GM19035 (cell line): ENCODE measurements around the gene LRRFIP2.

Experiments used
- ATAC-seq: cut with Tn5 transposase; IDR thresholded peaks from one replicate; pipeline ENCODE4 v1.9.1; 2021; ENCODE audit not compliant: unreplicated experiment

Gene LRRFIP2

DNA sequence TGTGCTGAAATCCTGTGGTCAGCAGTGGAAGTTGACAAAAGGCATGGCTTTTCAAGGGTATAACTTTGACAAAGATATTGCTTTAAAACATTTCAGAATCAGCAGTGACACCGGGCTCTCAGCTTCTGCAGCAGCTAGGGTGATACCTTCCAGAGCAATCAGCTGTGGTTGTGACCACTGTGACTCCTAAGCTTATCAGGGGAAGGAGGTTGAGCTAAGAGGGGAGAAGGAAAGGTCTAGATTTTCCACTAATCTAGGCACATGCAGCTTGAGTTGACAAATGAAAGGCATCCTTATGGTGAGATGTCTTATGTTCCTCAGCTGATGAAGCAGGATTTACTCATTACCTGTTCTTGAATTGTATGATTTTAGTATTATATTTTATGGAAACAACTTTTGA, 16.3 kb upstream of the LRRFIP2 start:
- ATAC-seq: no peak

DNA sequence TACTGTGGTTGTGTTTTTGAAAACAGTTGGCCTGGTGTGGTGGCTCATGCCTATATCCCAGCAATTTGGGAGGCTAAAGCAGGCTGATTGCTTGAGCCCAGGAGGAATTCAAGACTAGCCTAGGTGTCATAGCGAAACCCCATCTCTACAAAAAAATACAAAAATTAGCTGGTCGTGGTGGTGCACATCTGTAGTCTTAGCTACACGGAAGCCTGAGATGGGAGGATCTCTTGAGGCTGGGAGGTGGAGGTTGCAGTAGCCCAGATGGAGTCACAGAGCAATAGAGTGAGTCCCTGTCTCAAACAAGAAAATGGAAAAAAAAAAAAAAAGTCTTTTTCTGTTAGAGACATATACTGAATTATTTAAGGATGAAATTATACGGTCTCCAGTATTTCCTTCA, 14.7 kb upstream of the LRRFIP2 start:
- ATAC-seq: no peak

DNA sequence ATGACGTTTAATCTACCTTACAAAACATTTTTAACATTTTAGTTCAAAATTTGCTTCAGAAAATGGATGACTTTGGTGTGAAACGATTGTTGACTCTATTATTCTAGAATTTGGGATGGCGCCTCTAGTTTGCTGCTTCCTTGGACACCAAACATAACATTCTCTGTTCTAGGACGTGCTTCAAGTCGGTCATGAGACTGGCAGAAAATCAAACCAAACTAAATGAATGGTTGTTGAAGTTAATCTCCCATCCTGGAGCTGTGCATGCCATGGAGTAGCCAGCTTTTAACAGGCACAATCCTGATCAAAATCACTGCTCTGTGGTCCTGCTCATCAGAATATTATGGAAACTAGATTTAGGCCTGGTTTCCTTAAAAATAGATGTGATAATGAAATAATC, 9.6 kb upstream of the LRRFIP2 start:
- ATAC-seq: no peak

DNA sequence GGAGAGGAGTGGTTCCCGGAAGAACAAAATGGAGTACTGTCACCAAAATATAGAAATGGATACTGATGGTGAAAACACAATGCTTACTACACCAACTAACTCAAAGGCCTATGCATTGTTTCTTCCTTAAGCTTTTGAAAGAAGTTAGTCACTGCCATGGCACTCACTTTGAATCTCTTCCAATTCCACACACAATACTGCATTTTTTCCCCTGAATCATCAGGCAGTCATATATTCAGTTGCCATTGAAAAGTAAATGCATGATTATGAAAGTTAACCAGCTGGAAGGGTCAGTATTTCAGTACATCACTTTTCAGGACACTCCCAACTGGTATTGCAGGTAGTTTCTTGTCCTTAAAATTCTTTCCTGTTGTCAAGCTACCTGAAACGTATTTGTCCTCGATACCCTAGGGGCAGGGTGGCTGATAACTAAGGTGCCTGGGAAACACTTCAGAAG, 9.0 kb upstream of the LRRFIP2 start:
- no peak for ATAC-seq

DNA sequence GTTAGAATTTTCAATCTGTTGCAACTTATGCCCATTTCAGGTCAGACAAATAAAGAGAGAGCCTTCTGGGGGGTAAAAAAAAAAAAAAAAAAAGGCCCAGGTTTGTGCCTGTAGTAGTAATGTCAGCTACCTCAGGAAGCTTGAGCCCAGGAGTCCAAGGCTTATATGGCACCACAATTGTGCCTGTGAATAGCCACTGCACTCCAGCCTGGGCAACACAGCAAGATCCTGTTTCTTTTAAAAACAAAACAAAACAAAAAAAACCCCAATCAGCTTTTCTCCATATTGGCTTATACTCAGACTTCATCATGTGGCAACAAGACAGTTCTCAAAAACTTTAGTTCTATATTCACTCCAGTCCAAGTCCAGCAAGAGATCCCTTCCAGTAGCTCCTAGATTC, 8.4 kb upstream of the LRRFIP2 start:
- ATAC-seq: no peak

DNA sequence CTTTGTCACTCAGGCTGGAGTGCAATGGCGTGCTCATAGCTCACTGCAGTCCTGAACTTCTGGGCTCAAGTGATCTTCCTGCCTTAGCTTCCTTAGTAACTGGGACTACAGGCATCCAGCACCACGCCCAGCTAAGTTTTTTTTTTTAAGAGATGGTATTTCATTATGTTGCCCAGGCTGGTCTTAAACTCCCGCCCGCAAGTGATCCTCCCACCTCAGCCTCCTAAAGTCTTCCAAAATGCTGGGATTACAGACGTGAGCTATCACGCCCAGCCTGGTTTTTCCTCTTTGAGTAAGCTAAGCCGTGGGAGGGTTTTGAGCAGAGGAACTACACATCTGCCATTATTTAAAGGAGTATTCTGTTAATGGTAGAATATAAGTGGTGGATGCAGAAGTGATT, 7.4 kb upstream of the LRRFIP2 start:
- no peak for ATAC-seq

DNA sequence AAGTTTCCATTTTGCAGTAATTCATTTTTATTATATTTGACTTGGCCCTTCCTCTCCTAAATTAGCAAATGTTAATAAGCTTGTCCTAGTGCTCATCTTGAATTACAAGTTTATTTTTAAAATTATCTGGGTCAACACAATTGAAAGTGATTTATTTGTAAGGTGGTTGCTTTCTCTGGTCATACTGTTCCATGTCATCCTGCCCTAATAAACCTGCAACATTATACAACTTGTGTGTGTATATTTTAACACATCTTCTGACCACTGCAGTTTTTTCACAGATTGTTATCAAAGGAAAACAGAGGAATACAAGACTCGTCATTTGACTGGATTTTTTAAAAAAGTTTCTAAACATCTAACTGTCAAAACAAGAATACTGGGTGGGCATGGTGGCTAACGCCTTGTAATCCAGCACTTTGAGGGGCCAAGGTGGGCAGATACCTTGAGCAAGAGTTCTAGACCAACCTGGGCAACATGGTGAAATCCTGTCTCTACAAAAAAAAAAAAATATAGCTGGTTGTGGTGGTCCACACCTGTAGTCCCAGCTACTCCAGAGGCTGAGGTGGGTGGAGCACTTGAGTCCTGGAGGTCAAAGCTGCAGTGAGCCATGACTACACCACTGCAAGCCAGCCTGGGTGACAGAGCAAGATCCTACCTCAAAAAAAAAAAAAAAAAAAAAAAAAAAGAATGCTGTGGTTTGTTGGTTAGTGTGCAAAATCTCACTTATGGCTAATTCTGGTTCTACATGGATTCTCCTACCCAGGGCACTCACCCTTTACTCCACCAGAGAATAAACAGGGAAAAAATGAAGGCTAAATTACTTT, 5.0 kb upstream of the LRRFIP2 start:
- no peak for ATAC-seq

DNA sequence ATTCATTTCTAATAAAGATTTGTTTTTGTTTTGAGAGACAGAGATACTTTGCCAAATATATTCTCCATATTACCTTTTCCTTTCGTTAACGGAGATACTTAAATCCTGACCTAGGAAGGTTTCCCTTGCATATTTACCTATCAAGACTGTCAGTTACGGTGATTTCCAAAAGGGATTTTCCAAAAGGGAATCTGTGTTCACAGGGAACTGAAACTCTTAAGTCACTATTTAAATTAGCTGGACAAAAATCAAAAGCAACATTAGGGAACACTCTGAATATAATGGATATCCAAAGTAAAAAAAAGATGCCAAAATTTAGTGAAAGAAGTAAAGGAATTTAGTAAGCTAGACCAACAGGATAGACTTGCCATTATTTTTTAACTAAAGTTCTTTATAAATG, 576 bp downstream of the LRRFIP2 start:
- ATAC-seq: no peak

DNA sequence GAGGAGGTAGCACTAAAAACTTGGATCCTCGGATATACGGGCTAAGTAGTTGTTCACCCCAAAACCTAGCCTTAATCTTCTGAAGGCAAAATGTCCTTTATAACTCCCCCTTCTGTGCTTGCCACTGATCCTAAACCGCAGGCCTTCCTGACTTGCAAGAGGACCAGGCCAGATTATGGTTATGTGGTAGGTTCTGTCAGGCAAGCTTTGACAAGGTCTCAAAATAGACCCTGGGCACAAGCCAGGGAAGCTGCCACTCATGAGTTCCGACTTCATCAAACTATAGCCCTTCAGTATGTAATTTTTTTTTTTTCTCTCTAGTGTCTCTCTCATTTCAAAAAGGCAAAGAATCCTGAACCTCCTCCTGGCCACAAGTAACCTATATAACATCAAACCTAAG, 3.2 kb downstream of the LRRFIP2 start:
- no peak for ATAC-seq

DNA sequence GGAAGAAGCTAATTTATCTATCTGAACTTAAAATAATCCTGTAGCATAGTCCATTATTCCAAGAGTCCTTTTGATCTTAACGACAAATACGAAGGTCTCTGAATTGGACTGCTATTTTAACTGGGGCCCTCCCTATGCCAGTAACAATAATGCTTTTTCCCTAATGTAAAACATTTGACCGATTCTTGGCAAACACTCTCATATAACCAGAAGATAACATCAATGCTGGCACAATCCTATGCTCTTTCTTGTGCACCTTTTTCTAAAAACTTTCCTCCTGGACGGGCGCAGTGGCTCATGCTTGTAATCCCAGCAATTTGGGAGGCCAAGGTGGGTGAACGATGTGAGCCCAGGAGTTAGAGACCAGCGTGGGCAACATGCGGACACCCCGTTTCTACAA, 3.9 kb downstream of the LRRFIP2 start:
- no peak for ATAC-seq

DNA sequence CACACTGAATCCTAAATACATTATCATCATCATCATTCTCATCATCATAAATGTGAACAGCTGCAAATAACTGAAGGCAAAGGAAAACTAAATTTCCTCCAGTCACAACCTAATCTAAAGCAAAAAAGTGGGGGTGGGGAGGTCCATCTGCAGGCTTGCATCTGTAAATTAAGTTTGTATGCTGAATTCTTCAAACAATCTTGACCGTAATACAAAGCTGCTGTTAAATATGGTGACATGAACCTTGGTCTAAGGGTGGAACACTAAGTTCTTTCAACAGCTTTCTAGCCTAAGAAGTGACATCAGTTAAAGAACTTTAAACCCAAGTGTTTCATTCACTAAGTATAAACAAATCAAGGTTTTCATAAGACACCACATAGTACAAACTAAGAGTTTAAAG, 4.3 kb downstream of the LRRFIP2 start:
- no peak for ATAC-seq

DNA sequence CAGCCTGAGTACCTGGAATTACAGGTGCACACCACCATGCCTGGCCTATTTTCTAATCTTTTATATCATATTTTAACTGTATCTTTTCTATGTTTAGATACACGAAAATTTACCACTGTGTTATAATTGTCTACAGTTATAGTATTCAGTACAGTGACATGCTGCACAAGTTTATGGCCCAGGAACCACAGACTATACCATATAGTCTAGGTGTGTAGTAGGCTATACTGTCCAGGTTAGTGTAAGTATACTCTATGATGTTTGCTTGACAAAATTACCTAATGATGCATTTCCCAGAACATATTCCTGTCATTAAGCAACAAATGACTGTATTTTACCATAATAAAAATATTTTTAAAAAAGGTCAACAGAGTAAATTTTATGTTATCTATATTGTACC, 5.5 kb downstream of the LRRFIP2 start:
- ATAC-seq: no peak

DNA sequence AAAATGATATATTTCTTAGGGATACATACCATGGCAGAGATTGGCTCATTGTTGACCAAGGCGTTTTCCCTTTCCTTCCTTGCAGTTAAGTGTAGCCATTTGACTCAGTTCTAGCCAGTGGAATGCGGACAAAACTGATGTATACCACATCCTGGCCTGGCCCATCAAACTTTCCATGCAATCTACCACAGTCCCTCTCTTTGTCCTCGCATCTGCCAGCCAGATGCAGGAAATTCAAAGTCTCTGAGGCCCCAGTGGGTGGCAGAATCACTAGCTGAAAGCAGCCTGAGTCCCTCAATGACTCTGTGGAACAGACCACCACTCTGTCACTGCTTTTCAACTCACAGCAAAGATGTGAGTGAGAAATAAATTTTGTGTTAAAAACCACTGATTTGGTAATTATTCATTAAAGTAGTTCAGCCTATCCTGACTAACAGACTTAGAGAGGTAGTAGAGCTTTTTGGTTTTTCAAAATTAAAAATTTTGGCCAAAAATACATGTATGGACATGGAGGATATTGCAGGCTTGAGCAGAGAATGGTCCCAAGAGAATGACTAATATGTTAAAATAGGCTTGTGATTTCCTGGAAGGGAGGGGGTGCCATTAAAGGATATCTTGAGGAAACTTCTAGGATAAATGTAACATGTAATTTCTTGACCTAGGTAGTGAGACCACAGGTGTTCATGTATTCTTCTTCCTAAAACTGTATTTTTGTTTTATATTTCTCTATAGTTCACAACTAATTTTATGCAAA, 10.9 kb downstream of the LRRFIP2 start:
- peak; percentile 33 for ATAC-seq

DNA sequence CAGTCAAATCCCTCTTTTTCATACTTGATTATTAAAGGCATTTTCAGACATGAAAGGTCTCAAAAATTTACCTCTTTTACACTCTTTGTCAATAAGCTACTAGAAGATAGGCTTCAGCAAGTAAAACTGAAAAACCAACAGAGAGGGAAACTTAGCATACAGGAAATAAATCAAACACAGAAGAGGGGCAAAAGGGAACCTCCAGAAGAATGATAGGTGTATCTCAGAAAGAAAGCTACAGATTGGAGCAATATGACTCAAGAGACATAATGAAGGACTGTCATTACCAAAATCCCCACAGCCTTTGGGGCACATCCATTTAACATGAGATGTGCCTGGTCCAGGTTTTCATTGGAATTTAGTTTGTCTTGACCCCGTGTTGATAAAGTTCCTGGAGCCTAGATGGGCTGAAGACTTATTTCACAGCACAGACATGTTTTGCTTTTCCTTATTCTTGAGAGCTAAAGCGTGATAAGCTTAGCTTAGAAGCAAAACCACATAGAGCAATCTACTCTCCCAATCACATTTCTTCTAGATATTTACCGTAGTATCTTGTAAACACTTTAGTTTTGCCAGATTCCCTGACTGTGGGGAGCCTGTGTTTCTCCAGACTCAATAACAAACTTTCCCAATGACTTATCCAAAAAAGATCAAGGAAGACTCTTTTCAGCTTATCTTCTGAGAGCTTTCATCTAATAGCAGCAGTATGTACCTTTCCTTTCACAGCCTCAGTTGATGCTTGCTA, 11.7 kb downstream of the LRRFIP2 start:
- peak; percentile 67 for ATAC-seq

DNA sequence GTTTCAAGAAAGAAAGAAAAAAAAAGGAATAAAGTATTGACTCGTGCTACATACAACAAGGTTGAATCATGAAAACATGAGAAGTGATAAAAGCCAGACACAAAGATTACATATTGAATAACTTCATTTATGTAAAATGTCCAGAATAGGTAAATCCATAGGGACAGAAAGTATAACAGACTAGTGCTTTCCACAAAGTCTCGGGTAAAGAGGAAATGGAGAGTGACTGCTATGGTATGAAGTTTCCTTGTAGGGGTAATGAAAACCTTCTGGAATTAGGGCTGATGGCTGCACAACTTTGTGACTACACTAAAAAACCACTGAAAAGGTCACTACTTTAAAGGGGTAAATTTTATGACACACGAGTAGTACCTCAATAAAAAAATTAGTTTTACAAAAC, 13.0 kb downstream of the LRRFIP2 start:
- no peak for ATAC-seq

DNA sequence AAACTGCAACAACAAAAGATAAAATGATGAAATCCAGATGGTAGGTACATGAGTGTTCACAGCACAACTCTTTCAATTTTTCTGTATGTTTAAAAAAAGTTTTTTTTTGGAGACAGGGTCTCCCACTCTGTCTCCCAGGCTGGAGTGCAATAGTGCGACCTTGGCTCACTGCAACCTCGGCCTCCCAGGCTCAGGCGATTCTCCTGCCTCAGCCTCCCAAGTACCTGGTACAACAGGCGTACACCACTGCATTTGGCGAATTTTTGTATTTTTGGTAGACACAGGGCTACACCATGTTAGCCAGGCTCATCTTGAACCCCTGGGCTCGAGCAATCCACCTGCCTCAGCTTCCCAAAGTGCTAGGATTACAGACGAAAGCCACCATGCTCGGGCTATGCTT, 18.6 kb downstream of the LRRFIP2 start:
- ATAC-seq: no peak

DNA sequence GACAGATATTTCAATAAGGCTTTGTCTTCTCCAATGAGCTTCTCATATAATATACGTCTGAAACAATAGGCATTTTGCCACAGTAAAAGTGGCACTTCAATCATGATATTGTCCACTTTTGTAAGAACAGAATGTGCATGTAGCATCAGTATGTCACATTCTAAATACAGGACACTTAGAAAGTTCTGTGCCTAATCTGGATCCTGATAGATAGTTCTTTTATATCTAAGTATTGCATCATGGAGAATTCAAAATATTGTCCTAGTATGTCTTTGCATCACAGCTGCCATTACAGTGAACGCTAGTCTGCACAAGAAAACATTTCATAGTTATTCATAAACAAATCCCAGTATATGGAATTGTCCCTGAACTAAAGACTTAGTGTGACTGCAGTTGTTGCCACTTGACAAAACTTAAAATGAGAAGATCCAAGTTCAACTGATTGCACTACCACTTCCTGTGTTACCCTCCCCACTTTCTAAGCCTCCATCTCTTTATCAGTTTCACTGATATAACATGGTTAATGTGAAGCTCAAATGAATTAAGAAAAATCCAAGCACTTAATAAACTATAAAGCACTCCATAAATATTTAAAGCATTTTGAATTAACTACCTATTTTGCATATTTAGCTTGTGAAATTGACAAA, 19.6 kb downstream of the LRRFIP2 start:
- no peak for ATAC-seq

DNA sequence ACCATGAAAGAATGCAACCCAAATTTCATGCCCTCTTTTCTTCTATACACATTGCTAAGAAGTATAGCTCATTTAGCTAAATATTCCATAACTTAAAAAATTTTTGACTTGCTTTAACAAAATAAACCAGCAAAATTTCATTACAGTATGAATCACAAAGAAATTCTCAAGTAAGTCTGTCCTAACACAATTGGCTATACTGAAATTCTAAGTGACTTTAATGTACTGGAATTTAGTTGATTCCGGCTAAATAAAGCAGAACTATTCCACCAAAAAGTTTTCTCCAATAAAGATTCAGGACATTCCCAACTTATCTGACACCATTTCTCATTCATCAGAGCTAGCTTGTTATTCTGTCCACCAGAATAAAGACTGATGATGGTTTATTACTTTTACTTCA, 23.8 kb downstream of the LRRFIP2 start:
- ATAC-seq: no peak

DNA sequence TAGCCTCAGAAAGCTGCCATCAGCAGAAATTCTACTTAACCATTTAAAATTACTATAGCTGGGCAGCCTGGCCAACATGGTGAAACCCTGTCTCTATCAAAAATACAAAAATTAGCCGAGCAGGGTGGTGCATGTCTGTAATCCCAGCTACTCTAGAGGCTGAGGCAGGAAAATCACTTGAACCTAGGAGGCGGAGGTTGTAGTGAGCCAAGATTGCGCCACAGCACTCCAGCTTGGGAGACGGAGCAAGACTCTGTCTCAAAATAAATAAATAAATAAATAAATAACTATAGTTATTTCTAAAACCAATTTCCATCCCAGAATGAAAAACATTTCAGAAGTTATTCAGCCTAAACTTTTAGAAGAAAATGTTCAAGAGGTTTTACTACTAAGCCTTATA, 25.1 kb downstream of the LRRFIP2 start:
- no peak for ATAC-seq

DNA sequence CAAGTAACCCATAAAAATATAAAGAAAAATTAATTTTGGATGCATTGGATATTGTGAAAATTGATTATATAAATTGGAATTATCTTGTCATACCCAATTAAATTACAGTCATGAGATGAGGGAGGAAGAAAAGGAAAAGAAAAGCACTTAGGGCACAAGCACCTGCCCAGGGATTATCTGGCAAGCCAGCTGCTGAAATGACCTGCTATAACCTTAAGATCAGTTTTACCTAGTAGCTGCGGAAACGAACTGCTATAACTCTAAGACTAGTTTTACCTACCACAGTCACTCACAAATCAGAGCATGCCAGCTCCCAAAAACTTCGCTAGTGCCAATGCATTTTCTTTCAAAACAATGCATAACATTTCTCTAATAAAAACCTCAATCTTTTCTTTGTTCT, 26.2 kb downstream of the LRRFIP2 start:
- ATAC-seq: no peak

DNA sequence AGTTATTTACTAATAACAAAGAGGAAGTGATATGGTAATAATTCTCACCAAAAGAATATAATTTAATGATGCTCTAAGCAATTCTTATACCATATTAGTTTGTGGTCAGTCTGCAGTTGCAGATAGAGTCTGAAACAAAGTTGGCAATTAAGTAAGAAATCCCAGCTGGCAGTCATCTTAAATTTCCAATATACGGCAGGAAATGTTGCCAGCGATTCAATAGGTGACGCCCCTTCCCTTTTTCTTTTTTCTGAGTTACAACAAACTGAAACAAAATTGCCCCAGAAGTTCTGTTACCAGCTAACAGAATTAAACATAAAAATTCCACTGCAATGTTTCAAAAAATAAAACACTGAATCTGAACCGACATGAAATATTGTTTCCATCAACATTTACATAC, 26.7 kb downstream of the LRRFIP2 start:
- ATAC-seq: no peak
